ENCODE data around the gene PROSER2. TPM values are rescaled to one million over a fixed set of nuclear protein-coding genes. Genes with fewer than 3 reads are reported as not detected.

Gene PROSER2
- total and polyA plus RNA-seq, 9 of the 15 experiments (the other 6 are each of a cell fraction or from before 2014, with no cell fraction given), result 0.62 to 14.8 (median 2.9) TPM

DNA sequence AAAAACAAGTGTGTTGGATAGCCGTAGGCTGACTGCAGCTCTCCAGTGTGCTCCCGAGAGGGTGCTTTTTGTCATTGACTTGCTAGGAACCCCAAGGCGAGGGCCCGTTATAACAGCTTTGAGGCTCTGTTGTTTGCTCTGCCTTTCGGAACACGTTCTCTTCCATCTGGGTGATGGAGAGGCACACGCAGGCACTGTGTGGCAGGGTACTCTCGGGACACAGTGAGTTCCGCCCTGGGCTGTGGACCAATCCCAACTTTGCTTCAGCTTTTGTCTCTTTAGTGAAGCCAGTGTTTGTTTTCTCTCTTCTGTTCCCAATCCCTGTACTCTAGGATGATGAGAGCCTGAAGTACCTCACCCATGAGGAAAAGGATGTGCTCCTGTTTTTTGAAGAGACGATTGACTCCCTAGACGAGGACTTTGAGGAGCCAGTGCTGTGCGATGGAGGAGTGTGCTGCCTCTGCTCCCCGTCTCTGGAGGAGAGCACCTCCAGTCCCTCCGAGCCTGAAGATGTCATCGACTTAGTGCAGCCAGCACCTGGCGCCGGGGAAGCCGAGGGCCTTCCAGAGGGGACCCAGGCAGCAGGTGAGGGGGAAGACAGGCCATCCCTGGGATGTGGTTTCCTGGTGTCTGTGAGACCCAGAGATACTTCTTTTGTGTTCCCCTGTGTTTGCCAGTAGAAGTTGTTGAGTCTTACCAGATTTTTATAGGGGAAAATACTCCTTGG, 43.2 kb downstream of the PROSER2 start (continued):
- TF ChIP-seq TOE1 (IDR thresholded peaks at IDR 0.05; ENCODE audit: borderline replicate concordance) (no peak), TOE1 (CRISPR knock-in tag; IDR thresholded peaks at IDR 0.05; ENCODE audit: borderline replicate concordance, low read depth) (no peak), ZBTB17 (CRISPR knock-in tag; IDR thresholded peaks at IDR 0.05) (no peak), THRAP3 (IDR thresholded peaks at IDR 0.05; ENCODE audit: borderline replicate concordance) (no peak), DLX4 (CRISPR knock-in tag; IDR thresholded peaks at IDR 0.05) (no peak), ZFP1 (CRISPR knock-in tag; IDR thresholded peaks at IDR 0.05) (no peak)

DNA sequence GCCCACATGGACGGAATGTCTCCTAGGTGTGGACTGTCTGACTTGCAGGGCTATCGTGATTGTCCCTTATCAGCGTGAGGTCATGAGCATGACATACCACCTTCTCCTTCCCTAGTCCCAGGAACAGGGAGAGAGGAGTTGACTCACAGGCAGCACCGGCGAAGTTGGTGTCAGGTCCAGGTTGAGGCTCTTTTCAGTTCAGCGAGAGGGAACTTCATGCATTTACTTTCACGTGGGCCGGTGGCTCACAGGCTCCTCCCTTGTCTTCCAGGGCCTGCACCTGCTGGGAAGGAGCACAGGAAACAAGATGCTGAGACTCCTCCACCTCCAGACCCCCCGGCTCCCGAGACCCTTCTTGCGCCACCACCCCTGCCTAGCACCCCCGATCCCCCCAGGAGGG, 46.1 kb downstream of the PROSER2 start:
- Histone ChIP-seq H3K9me1 (ENCODE audit: control insufficient read depth, insufficient read depth, low read length) (no peaks in the 10 kb centered on the region), H2AFZ (ENCODE audit: low read depth, low read length) (no peak overlapping the region), H3K4me3 (no peak overlapping the region), H3K79me2 (ENCODE audit: control insufficient read depth, insufficient read depth, low read length) (peaks cover 35% of the 10 kb centered on the region), H3K36me3 (ENCODE audit: control insufficient read depth, insufficient read depth, low read length) (peaks cover 62% of the 10 kb centered on the region), H3K4me2 (ENCODE audit: insufficient read depth, low read length) (no peak overlapping the region; the same call in 1 of the 2 replicates), H3K27me3 (ENCODE audit: control insufficient read depth in 2 of 2, insufficient read depth in 2 of 2, low read length in 2 of 2) (no peaks in the 10 kb centered on the region), H3K27ac (ENCODE audit: extremely low read depth, low read depth, low read length) (no peak overlapping the region; the same call in 2 of the 3 replicates), H3K4me1 (replicated peaks in 1 of 2; ENCODE audit: control insufficient read depth in 2 of 2, insufficient read depth in 2 of 2, low read length in 2 of 2) (peaks cover 17 to 24% of the 10 kb centered on the region in 2 experiments), H3K9me3 (replicated peaks; ENCODE audit: control insufficient read depth, insufficient read depth, low read depth, low read length) (no peaks in the 10 kb centered on the region), H3K9ac (ENCODE audit: insufficient read depth in 1 of 2, low read depth in 2 of 2, low read length in 2 of 2) (no peak overlapping the region; a peak in 1 of 4 replicates), H4K20me1 (replicated peaks; ENCODE audit: control insufficient read depth, insufficient read depth, low read length) (no peaks in the 10 kb centered on the region)
- DNase-seq (ENCODE audit: extremely low read depth in 1 of 4, low spot score in 3 of 4), result no peak
- in situ Hi-C loops (cut with MboI) (no loop called here), intact Hi-C loops (cut with micrococcal nuclease) (no loop called here)
- FAIRE-seq, result no peak
- WGBS (ENCODE audit: insufficient coverage, low coverage, missing lambda C conversion rate), result 67% methylated on average over 10 of the region's 12 CpGs
- CTCF ChIA-PET (ENCODE audit: low intra/inter-chr PET ratio), result no interaction called here
- POLR2A ChIA-PET, result no interaction called here
- ATAC-seq, result peak; percentile 44; the same call in 2 of the 3 replicates
- no TSS peak for BruUV-seq (replicated peaks)
- TF ChIP-seq CGGBP1 (CRISPR knock-in tag; IDR thresholded peaks at IDR 0.05) (no peak), ZKSCAN3 (CRISPR knock-in tag; IDR thresholded peaks at IDR 0.05) (no peak), MYNN (IDR thresholded peaks at IDR 0.05) (no peak), MYNN (CRISPR knock-in tag; IDR thresholded peaks at IDR 0.05) (no peak), PTBP1 (IDR thresholded peaks at IDR 0.05; ENCODE audit: low read depth, low read length) (no peak), RUNX1 (IDR thresholded peaks at IDR 0.05; ENCODE audit: low read depth) (no peak), CSDE1 (IDR thresholded peaks at IDR 0.05) (no peak), FOSL1 (tag; conservative IDR thresholded peaks at IDR 0.05) (peak; percentile 30; the same call in 1 of the 2 replicates), CEBPB (tag; IDR thresholded peaks at IDR 0.05) (no peak), MAFK (IDR thresholded peaks at IDR 0.05; ENCODE audit: low read length) (no peak), MED1 (CRISPR knock-in tag; IDR thresholded peaks at IDR 0.05; ENCODE audit: borderline replicate concordance) (no peak), JUN (IDR thresholded peaks at IDR 0.05; ENCODE audit: borderline replicate concordance, low read depth, low read length) (0 out of 2 replicates have a peak, but pooled peaks have one; percentile 9), JUN (CRISPR knock-in tag; IDR thresholded peaks at IDR 0.05; ENCODE audit: borderline replicate concordance) (no peak), NR2C1 (IDR thresholded peaks at IDR 0.05) (no peak), NR2C1 (tag; IDR thresholded peaks at IDR 0.05) (no peak), ZNF224 (CRISPR knock-in tag; IDR thresholded peaks at IDR 0.05) (no peak), JUND (IDR thresholded peaks at IDR 0.05; ENCODE audit: borderline replicate concordance, low read depth, low read length) (peak; percentile 50; the same call in 1 of the 2 replicates), JUND (tag; IDR thresholded peaks at IDR 0.05; ENCODE audit: borderline replicate concordance, low read depth, low read length) (peak; percentile 36; the same call in 1 of the 3 replicates), DPF2 (IDR thresholded peaks at IDR 0.05) (0 out of 2 replicates have a peak, but pooled peaks have one; percentile 25), TRIM28 (IDR thresholded peaks at IDR 0.05) (no peak)
